ENCODE measurements around the gene TMEM86B.

The TMEM86B gene

GRCh38 chr19:55250262-55251036 lies 21.9 kb upstream of the TMEM86B start:
- TF ChIP-seq CREB1 (IDR thresholded peaks at IDR 0.05; ENCODE audit: low read depth) (no peak), EP300 (IDR thresholded peaks at IDR 0.05; ENCODE audit: borderline replicate concordance) (no peak), EGR1 (IDR thresholded peaks at IDR 0.05) (no peak), NFIC (IDR thresholded peaks at IDR 0.05) (no peak), ZBTB7A (IDR thresholded peaks at IDR 0.05; ENCODE audit: low read depth) (no peak), CEBPB (IDR thresholded peaks at IDR 0.05) (no peak), RAD21 (IDR thresholded peaks at IDR 0.05; ENCODE audit: low read depth) (no peak), REST (IDR thresholded peaks at IDR 0.05; ENCODE audit: low read depth) (no peak), USF1 (IDR thresholded peaks at IDR 0.05) (no peak), YY1 (IDR thresholded peaks at IDR 0.05; ENCODE audit: low read depth) (no peak), TAF1 (IDR thresholded peaks at IDR 0.05; ENCODE audit: low read depth) (no peak), MAX (IDR thresholded peaks at IDR 0.05) (no peak), TCF12 (IDR thresholded peaks at IDR 0.05; ENCODE audit: low read depth) (no peak), TEAD4 (IDR thresholded peaks at IDR 0.05) (no peak), FOXM1 (IDR thresholded peaks at IDR 0.05; ENCODE audit: borderline replicate concordance, low read depth) (no peak)

DNA sequence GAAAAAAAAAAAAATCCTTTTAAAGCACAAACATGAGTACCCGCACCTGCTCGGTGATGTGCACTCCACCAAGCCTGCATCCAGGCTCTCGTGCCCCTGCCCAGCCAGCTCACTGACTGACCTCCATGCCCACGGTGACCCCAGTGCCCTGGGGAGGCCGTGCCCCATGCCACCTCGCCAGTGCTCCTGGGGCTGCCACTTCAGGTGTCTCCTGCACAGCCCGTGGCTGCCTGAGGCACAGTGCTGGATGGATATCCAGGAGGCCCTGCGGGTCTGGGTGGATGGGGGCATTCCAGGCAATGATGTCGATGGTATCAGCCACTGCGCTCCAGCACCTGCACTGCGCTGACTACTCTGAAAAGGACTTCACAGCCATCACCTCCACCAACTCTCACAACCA lies 21.3 kb upstream of the TMEM86B start:
- TF ChIP-seq RAD21 (IDR thresholded peaks at IDR 0.05; ENCODE audit: low read depth) (no peak), YY1 (IDR thresholded peaks at IDR 0.05; ENCODE audit: low read depth) (no peak), CEBPB (IDR thresholded peaks at IDR 0.05) (no peak), CREB1 (IDR thresholded peaks at IDR 0.05; ENCODE audit: low read depth) (no peak), EGR1 (IDR thresholded peaks at IDR 0.05) (no peak), NFIC (IDR thresholded peaks at IDR 0.05) (no peak), TEAD4 (IDR thresholded peaks at IDR 0.05) (no peak), TAF1 (IDR thresholded peaks at IDR 0.05; ENCODE audit: low read depth) (no peak), ZBTB7A (IDR thresholded peaks at IDR 0.05; ENCODE audit: low read depth) (no peak), EP300 (IDR thresholded peaks at IDR 0.05; ENCODE audit: borderline replicate concordance) (no peak), TCF12 (IDR thresholded peaks at IDR 0.05; ENCODE audit: low read depth) (no peak), USF1 (IDR thresholded peaks at IDR 0.05) (no peak), MAX (IDR thresholded peaks at IDR 0.05) (no peak), FOXM1 (IDR thresholded peaks at IDR 0.05; ENCODE audit: borderline replicate concordance, low read depth) (no peak), REST (IDR thresholded peaks at IDR 0.05; ENCODE audit: low read depth) (no peak)

- no peak for TF ChIP-seq EP300 (IDR thresholded peaks at IDR 0.05; ENCODE audit: borderline replicate concordance)
Measured at GRCh38 chr19:55248704-55249103, 20.1 kb upstream of the TMEM86B start.

- TF ChIP-seq TCF12 (IDR thresholded peaks at IDR 0.05; ENCODE audit: low read depth): no peak
- no peak for TF ChIP-seq CREB1 (IDR thresholded peaks at IDR 0.05; ENCODE audit: low read depth)
- no peak for TF ChIP-seq USF1 (IDR thresholded peaks at IDR 0.05)
- no peak for TF ChIP-seq REST (IDR thresholded peaks at IDR 0.05; ENCODE audit: low read depth)
- TF ChIP-seq TAF1 (IDR thresholded peaks at IDR 0.05; ENCODE audit: low read depth): no peak
- TF ChIP-seq RAD21 (IDR thresholded peaks at IDR 0.05; ENCODE audit: low read depth): no peak
Measured at GRCh38 chr19:55248166-55248675, 19.7 kb upstream of the TMEM86B start.

Data from Ishikawa (cell line).